Anterior cingulate cortex (tissue), 58 donors: ENCODE data around the gene HMX3.

Experiments
- DNase-seq, 58 donors: peaks; one replicate each; lab custom pipeline; 2025; lab: John Stamatoyannopoulos, UW

Gene HMX3

GRCh38 chr10:123146894-123147634 lies 11.3 kb downstream of the HMX3 start:
- DNase-seq, result no peak

- no peak for DNase-seq
Observed at GRCh38 chr10:123147635-123148413, 12.1 kb downstream of the HMX3 start, which contains the start of gene HMX2. Gene HMX2, plus strand, starts transcription at chr10:123148136. Its CDS starts 243 bp downstream, at chr10:123148379.

GRCh38 chr10:123148414-123149161 lies 12.8 kb downstream of the HMX3 start:
- no peak for DNase-seq

GRCh38 chr10:123149162-123149567 lies 13.4 kb downstream of the HMX3 start:
- DNase-seq, result no peak

GRCh38 chr10:123149568-123150270 lies 13.9 kb downstream of the HMX3 start:
- no peak for DNase-seq

GRCh38 chr10:123150271-123150985 lies 14.7 kb downstream of the HMX3 start:
- DNase-seq, result no peak

GRCh38 chr10:123150986-123151736 lies 15.4 kb downstream of the HMX3 start:
- no peak for DNase-seq

- DNase-seq, result no peak
Observed at GRCh38 chr10:123151737-123152135, 16.0 kb downstream of the HMX3 start.

- DNase-seq, result no peak
Observed at GRCh38 chr10:123153486-123154091, 17.8 kb downstream of the HMX3 start.

GRCh38 chr10:123154092-123154710 lies 18.4 kb downstream of the HMX3 start, which contains the start of gene BUB3:
Gene BUB3, plus strand, starts transcription at chr10:123154402. Its CDS starts 516 bp downstream, at chr10:123154918.
- peak; percentile 76 to 100 (median 99) for DNase-seq

- DNase-seq, result peak in 41 of 58 donors; percentile 22 to 71 (median 54)
Observed at GRCh38 chr10:123154711-123155505, 19.1 kb downstream of the HMX3 start.

GRCh38 chr10:123156078-123156477 lies 20.3 kb downstream of the HMX3 start:
- no peak for DNase-seq

- DNase-seq, result no peak
Observed at GRCh38 chr10:123157210-123157609, 21.4 kb downstream of the HMX3 start.

GRCh38 chr10:123158682-123159081 lies 22.9 kb downstream of the HMX3 start:
- DNase-seq, result no peak

GRCh38 chr10:123160311-123160980 lies 24.7 kb downstream of the HMX3 start:
- DNase-seq, result no peak

GRCh38 chr10:123164319-123164718 lies 28.5 kb downstream of the HMX3 start:
- DNase-seq, result no peak
